ENCODE measurements around the gene FTSJ3. TPM values are rescaled to one million over a fixed set of nuclear protein-coding genes. Genes with fewer than 3 reads are reported as not detected.

Gene FTSJ3
- total and polyA plus RNA-seq, 2 donors (not counting 1 experiment from before 2014, with no cell fraction given): 37.8 to 61.8 TPM

DNA sequence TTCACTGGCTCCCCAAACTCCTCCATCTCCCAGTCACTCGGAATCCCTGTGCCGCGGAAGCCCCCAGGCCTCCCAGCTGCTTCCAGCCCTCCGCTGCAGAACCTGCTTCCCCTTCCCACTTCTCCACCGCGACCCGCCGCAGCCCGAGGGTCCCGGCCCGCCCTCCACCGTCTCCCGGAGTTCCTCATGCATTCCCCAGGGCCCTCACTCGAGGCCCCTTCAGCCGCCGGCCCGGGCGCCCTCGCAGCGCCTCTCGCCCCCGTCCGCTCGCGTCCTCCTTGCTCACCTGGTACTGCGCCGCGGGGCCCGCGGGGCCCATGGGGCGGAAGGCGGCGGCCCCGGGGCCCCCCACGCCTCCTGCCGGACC, 14.7 kb upstream of the FTSJ3 start:
- Histone ChIP-seq H3K4me3 (replicated peaks in 1 of 4; ENCODE audit: control extremely low read depth in 1 of 4, insufficient read depth in 1 of 4, low read depth in 3 of 4, low read length in 4 of 4) (peak overlapping the region; percentile 53 to 83 (median 76)), H3K4me1 (ENCODE audit: control insufficient read depth, extremely low read depth, insufficient read depth, low read length) (peaks cover 20% of the 10 kb centered on the region), H3K9ac (ENCODE audit: insufficient read depth, low read length) (peak overlapping the region; percentile 67), H3K9me3 (ENCODE audit: control insufficient read depth, insufficient read depth, low read depth, low read length) (no peaks in the 10 kb centered on the region), H3K79me2 (ENCODE audit: control insufficient read depth, insufficient read depth, low read length) (peaks cover 45% of the 10 kb centered on the region), H3K27me3 (ENCODE audit: control insufficient read depth, insufficient read depth, low read length) (no peaks in the 10 kb centered on the region), H4K20me1 (ENCODE audit: control insufficient read depth, extremely low read depth, insufficient read depth, low read length) (no peaks in the 10 kb centered on the region), H2AFZ (ENCODE audit: low read length) (no peak overlapping the region), H3K36me3 (ENCODE audit: control insufficient read depth, insufficient read depth, low read length) (no peaks in the 10 kb centered on the region), H3K4me2 (ENCODE audit: extremely low read depth, insufficient read depth, low read length) (peak overlapping the region; percentile 96), H3K27ac (ENCODE audit: insufficient read depth, low read length) (peak overlapping the region; percentile 75)
- TF ChIP-seq, protein P1, sequence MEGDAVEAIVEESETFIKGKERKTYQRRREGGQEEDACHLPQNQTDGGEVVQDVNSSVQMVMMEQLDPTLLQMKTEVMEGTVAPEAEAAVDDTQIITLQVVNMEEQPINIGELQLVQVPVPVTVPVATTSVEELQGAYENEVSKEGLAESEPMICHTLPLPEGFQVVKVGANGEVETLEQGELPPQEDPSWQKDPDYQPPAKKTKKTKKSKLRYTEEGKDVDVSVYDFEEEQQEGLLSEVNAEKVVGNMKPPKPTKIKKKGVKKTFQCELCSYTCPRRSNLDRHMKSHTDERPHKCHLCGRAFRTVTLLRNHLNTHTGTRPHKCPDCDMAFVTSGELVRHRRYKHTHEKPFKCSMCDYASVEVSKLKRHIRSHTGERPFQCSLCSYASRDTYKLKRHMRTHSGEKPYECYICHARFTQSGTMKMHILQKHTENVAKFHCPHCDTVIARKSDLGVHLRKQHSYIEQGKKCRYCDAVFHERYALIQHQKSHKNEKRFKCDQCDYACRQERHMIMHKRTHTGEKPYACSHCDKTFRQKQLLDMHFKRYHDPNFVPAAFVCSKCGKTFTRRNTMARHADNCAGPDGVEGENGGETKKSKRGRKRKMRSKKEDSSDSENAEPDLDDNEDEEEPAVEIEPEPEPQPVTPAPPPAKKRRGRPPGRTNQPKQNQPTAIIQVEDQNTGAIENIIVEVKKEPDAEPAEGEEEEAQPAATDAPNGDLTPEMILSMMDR (conservative IDR thresholded peaks at IDR 0.05 in 1 of 2, IDR thresholded peaks at IDR 0.05 in 1 of 2; ENCODE audit: low read depth in 1 of 2, low read length in 2 of 2): no peak
- no peak for TF ChIP-seq EZH2 (IDR thresholded peaks at IDR 0.05; ENCODE audit: low read length, missing control alignments)
- DNase-seq (ENCODE audit: low read depth in 2 of 2): peak in 1 of 2 donors; percentile 14

DNA sequence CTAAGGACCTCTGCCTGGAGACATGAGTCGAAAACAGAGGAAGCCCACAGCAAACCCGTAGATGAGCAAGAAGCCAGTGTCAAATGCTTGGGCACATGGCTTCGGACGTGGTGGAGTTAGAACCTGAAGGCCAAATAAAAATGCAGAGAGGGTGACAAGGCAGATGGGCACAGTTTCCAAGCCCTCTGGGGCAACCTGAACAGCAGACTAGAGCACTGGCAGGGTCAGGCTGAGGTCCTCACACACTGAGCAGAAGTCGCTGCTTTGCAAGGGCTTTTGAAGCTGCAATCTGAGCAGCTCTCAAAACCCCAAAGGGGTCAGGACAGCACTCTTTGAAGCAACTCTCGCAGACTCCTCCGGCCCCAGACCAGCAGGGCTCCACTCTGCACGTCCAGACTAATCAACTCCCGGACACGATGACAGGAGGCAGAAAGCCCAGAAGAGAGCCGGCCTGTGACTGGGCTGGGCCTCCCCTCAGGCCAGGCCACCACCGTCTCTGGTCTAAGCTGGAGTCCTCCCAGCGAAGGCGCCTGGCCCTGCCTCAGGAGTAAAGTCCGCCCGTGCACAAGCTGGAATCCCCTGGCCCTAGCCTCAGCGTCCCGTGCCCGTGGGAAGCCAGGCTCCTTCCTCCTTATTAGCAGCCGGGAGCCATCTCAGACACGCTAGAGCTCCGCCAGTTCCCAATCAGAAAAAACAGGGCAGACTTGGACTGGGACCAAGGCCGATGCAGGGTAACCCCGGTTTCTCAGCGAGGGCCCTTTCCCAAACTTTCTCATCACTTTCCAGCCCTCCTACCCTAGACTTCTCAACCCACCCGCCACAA, 14.1 kb upstream of the FTSJ3 start:
- Histone ChIP-seq H4K20me1 (ENCODE audit: control insufficient read depth, extremely low read depth, insufficient read depth, low read length) (no peaks in the 10 kb centered on the region), H3K4me1 (ENCODE audit: control insufficient read depth, extremely low read depth, insufficient read depth, low read length) (peaks cover 20% of the 10 kb centered on the region), H3K79me2 (ENCODE audit: control insufficient read depth, insufficient read depth, low read length) (peaks cover 47% of the 10 kb centered on the region), H3K9ac (ENCODE audit: insufficient read depth, low read length) (peak overlapping the region; percentile 67), H3K4me2 (ENCODE audit: extremely low read depth, insufficient read depth, low read length) (peak overlapping the region; percentile 96), H2AFZ (ENCODE audit: low read length) (no peak overlapping the region), H3K36me3 (ENCODE audit: control insufficient read depth, insufficient read depth, low read length) (peaks cover 1% of the 10 kb centered on the region), H3K27me3 (ENCODE audit: control insufficient read depth, insufficient read depth, low read length) (no peaks in the 10 kb centered on the region), H3K4me3 (replicated peaks in 1 of 4; ENCODE audit: control extremely low read depth in 1 of 4, insufficient read depth in 1 of 4, low read depth in 3 of 4, low read length in 4 of 4) (peak overlapping the region; percentile 53 to 83 (median 76)), H3K27ac (ENCODE audit: insufficient read depth, low read length) (peak overlapping the region; percentile 75), H3K9me3 (ENCODE audit: control insufficient read depth, insufficient read depth, low read depth, low read length) (no peaks in the 10 kb centered on the region)
- DNase-seq (ENCODE audit: low read depth in 2 of 2): peak; percentile 32 to 65
- TF ChIP-seq EZH2 (IDR thresholded peaks at IDR 0.05; ENCODE audit: low read length, missing control alignments): no peak
- TF ChIP-seq, protein P1 (conservative IDR thresholded peaks at IDR 0.05 in 1 of 2, IDR thresholded peaks at IDR 0.05 in 1 of 2; ENCODE audit: low read depth in 1 of 2, low read length in 2 of 2): no peak

DNA sequence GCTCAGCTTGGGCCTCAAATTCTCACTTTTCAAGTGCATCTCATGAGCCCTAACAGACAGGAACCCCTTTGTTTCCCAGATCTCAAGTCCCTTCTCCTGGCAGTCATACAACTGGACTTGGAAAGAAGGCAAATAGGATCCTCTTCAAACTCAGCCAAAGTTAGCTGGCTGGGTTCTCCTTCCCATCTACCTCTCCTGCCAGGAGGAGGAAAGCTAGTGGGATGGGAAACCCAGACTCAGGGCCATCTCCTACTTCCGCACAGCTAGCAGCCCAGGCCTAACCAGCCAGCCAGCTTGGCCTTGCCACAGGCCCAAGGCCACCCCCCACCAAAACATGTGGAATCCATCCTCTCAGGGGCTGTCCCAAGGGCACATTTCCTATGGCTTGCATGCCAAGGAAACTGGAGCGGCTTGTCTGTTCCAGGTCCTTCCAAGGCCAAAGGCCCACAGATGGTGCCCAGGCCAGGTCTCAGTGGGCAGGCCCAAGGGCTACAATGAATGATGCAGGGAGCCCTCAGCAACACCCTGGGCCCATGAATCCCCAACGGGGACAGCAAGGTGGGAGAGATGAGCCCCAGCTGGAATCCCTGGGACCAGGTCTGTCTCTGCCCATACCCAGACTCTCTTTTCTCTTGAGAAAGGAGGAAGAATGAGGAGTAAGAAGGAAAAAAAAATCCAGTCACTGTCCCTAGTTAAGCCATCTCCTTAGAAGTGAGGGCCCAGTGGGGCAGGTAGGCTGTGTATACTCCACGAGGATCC, 13.3 kb upstream of the FTSJ3 start:
- H2AFZ ChIP-seq (ENCODE audit: low read length): no peak overlapping the region
- H3K79me2 ChIP-seq (ENCODE audit: control insufficient read depth, insufficient read depth, low read length): peaks cover 47% of the 10 kb centered on the region
- H3K4me1 ChIP-seq (ENCODE audit: control insufficient read depth, extremely low read depth, insufficient read depth, low read length): peaks cover 20% of the 10 kb centered on the region
- peaks cover 1% of the 10 kb centered on the region for H3K36me3 ChIP-seq (ENCODE audit: control insufficient read depth, insufficient read depth, low read length)
- peak in 1 of 2 donors; percentile 33 for DNase-seq (ENCODE audit: low read depth in 2 of 2)
- no peaks in the 10 kb centered on the region for H3K27me3 ChIP-seq (ENCODE audit: control insufficient read depth, insufficient read depth, low read length)
- peak overlapping the region; percentile 96 for H3K4me2 ChIP-seq (ENCODE audit: extremely low read depth, insufficient read depth, low read length)
- H3K27ac ChIP-seq (ENCODE audit: insufficient read depth, low read length): peak overlapping the region; percentile 75
- H3K4me3 ChIP-seq (replicated peaks in 1 of 4; ENCODE audit: control extremely low read depth in 1 of 4, insufficient read depth in 1 of 4, low read depth in 3 of 4, low read length in 4 of 4): peak overlapping the region; percentile 53 to 83 (median 76)
- peak overlapping the region; percentile 26 for H3K9ac ChIP-seq (ENCODE audit: insufficient read depth, low read length)
- no peaks in the 10 kb centered on the region for H4K20me1 ChIP-seq (ENCODE audit: control insufficient read depth, extremely low read depth, insufficient read depth, low read length)
- no peaks in the 10 kb centered on the region for H3K9me3 ChIP-seq (ENCODE audit: control insufficient read depth, insufficient read depth, low read depth, low read length)
- TF ChIP-seq, protein P1 (conservative IDR thresholded peaks at IDR 0.05 in 1 of 2, IDR thresholded peaks at IDR 0.05 in 1 of 2; ENCODE audit: low read depth in 1 of 2, low read length in 2 of 2): no peak
- no peak for TF ChIP-seq EZH2 (IDR thresholded peaks at IDR 0.05; ENCODE audit: low read length, missing control alignments)
